H1 (cell line): ENCODE data around the gene TMUB1.

Experiments used
- BACH1 ChIP-seq: IDR thresholded peaks from 2 replicates; pipeline ENCODE4 v1.6.1; 2012; ENCODE audit warnings: low read length, improper control_type of control experiment
- CBX5 ChIP-seq: fragments of 300-800, 300-1000 bp; sonication (generic); IDR thresholded peaks from 2 replicates; pipeline ENCODE4 v1.7.1; 2016; ENCODE audit warnings: antibody characterized with exemption, low read length, low read depth
- EGR1 ChIP-seq: IDR thresholded peaks from 2 replicates; pipeline ENCODE4 v1.6.1; 2011; ENCODE audit warnings: low read depth, low read length, borderline replicate concordance
- EZH2 ChIP-seq: fragments of 200-600 bp; sonication (generic); IDR thresholded peaks from 2 replicates; pipeline ENCODE4 v1.7.1; 2012; ENCODE audit warnings: low read depth, mild to moderate bottlenecking, moderate library complexity, low read length, inconsistent platforms; ENCODE audit not compliant: severe bottlenecking
- JUN ChIP-seq: IDR thresholded peaks from 2 replicates; pipeline ENCODE4 v1.6.1; 2011; ENCODE audit warnings: low read depth, mild to moderate bottlenecking, improper control_type of control experiment, low read length
- JUND ChIP-seq: IDR thresholded peaks from 2 replicates; pipeline ENCODE4 v1.6.1; 2011; ENCODE audit warnings: mild to moderate bottlenecking, improper control_type of control experiment, low read length
- PHF8 ChIP-seq: fragments of 200-600 bp; sonication (generic); conservative IDR thresholded peaks from 2 replicates; pipeline ENCODE4 v1.7.1; 2012; ENCODE audit warnings: low read depth, mild to moderate bottlenecking, inconsistent platforms, low read length, moderate library complexity
- POLR2A ChIP-seq, 2 experiments: IDR thresholded peaks; 1 replicate in 1 of 2; 2 replicates in 1 of 2; pipeline ENCODE4 v1.6.1; 2011; ENCODE audit warnings: low read depth in 2 of 2, low read length in 2 of 2, mild to moderate bottlenecking in 2 of 2; ENCODE audit errors: control extremely low read depth in 1 of 2
- POLR2AphosphoS5 ChIP-seq: IDR thresholded peaks from 2 replicates; pipeline ENCODE4 v1.6.1; 2011; ENCODE audit warnings: low read depth, low read length
- TAF1 ChIP-seq: IDR thresholded peaks from 2 replicates; pipeline ENCODE4 v1.6.1; 2011; ENCODE audit warnings: mild to moderate bottlenecking, low read depth, low read length
- TCF12 ChIP-seq: IDR thresholded peaks from 2 replicates; pipeline ENCODE4 v1.6.1; 2011; ENCODE audit warnings: low read depth, mild to moderate bottlenecking, low read length
- TF ChIP-seq, protein P1 (sequence below), 3 experiments: IDR thresholded peaks; 1 replicate in 2 of 3; 2 replicates in 1 of 3; pipeline versions ENCODE4 v1.5.1 to v1.6.1; 2011; ENCODE audit warnings: low read length in 3 of 3, mild to moderate bottlenecking in 3 of 3, inconsistent platforms in 2 of 3, low read depth in 1 of 3, moderate library complexity in 1 of 3; ENCODE audit not compliant: insufficient read depth in 1 of 3; ENCODE audit errors: control extremely low read depth in 1 of 3
- TF ChIP-seq, protein P2 (sequence below): IDR thresholded peaks from 2 replicates; pipeline ENCODE4 v1.6.1; 2012; ENCODE audit warnings: inconsistent platforms
- TF ChIP-seq, protein P3 (sequence below): IDR thresholded peaks from 2 replicates; pipeline ENCODE4 v1.6.1; 2012; ENCODE audit warnings: inconsistent platforms

DNA sequence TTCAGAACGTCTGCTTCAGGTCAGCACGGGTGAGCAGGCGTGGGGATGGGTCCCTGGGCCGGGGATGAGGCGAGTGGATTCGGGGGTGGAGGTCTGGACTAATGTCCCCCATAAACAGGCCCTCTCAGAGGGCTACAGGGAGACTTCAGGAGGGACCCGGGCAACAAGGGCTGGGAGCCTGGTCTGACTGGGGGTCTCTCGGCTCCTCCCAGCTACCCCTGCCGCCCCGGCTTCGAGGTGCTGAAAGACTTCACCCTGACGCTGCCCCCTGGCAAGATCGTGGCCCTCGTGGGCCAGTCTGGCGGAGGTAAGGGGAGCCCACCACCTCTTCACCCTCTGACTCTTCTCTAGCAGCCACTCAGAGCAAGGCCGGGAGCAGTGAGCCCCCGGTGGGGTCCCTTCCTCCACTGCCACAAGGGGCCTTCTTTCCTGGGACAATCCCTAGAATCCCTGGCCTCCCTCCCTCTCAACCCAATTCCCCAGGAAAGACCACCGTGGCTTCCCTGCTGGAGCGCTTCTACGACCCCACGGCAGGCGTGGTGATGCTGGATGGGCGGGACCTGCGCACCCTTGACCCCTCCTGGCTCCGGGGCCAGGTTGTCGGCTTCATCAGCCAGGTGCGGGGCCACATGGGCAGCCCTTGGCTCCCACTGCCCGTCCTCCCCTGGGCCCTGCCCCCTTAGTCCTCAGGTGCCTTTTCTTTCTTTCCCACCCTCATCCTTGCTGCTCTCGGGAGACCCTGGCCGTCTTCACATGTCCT, 42.5 kb downstream of the TMUB1 start:
- TF ChIP-seq JUND (no peak), CBX5 (no peak), EZH2 (no peak), EGR1 (no peak), POLR2AphosphoS5 (no peak), TCF12 (no peak), POLR2A (IDR thresholded peaks at IDR 0.05; ENCODE audit: control extremely low read depth in 1 of 2, low read depth in 2 of 2, low read length in 2 of 2) (no peak), BACH1 (no peak), JUN (no peak), TAF1 (no peak), PHF8 (no peak)
- TF ChIP-seq, protein P1, sequence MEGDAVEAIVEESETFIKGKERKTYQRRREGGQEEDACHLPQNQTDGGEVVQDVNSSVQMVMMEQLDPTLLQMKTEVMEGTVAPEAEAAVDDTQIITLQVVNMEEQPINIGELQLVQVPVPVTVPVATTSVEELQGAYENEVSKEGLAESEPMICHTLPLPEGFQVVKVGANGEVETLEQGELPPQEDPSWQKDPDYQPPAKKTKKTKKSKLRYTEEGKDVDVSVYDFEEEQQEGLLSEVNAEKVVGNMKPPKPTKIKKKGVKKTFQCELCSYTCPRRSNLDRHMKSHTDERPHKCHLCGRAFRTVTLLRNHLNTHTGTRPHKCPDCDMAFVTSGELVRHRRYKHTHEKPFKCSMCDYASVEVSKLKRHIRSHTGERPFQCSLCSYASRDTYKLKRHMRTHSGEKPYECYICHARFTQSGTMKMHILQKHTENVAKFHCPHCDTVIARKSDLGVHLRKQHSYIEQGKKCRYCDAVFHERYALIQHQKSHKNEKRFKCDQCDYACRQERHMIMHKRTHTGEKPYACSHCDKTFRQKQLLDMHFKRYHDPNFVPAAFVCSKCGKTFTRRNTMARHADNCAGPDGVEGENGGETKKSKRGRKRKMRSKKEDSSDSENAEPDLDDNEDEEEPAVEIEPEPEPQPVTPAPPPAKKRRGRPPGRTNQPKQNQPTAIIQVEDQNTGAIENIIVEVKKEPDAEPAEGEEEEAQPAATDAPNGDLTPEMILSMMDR (IDR thresholded peaks at IDR 0.05; ENCODE audit: control extremely low read depth in 1 of 3, insufficient read depth in 1 of 3, low read depth in 1 of 3, low read length in 3 of 3): no peak
- TF ChIP-seq, protein P2, sequence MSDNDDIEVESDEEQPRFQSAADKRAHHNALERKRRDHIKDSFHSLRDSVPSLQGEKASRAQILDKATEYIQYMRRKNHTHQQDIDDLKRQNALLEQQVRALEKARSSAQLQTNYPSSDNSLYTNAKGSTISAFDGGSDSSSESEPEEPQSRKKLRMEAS: no peak
- TF ChIP-seq, protein P3, sequence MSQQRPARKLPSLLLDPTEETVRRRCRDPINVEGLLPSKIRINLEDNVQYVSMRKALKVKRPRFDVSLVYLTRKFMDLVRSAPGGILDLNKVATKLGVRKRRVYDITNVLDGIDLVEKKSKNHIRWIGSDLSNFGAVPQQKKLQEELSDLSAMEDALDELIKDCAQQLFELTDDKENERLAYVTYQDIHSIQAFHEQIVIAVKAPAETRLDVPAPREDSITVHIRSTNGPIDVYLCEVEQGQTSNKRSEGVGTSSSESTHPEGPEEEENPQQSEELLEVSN: no peak
